Gastrocnemius medialis (tissue), 4 donors: ENCODE data around the gene THNSL1.

Experiments
- POLR2A ChIP-seq, 2 donors: fragments of 450-650 bp; IDR thresholded peaks; one replicate each; pipeline ENCODE4 v1.6.1; 2017; ENCODE audit warnings: antibody characterized with exemption in 2 of 2, mild to moderate bottlenecking in 2 of 2, moderate library complexity in 2 of 2
- TF ChIP-seq, protein P1 (sequence below), 5 experiments: fragments of 450-650 bp in 3 of 5; fragments of 200-600 bp in 2 of 5; sonication (generic) in 2 of 5; IDR thresholded peaks in 4 of 5; conservative IDR thresholded peaks in 1 of 5; 1 replicate in 4 of 5; 2 replicates in 1 of 5; pipeline ENCODE4 v1.5.1; 2016 to 2019; ENCODE audit warnings: antibody characterized with exemption in 5 of 5, mild to moderate bottlenecking in 3 of 5, moderate library complexity in 3 of 5

DNA sequence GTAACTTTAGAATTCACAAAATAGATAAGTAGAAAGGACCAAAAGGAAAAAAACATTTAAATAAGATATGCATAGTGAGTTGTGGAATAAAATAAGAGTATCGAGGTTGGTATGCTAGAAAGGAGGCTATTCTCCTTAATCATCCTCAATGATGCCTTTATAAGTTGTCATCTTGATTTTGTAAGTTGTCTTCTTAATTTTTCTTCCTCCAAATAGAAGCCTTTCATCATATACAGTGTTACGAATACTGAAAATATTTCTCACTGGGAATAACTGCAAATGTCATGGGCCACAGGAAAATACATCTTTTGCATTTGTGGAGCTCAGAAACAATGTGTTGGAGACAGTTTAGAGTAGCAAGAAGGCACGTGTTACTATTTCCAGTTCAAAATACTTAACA is 32.5 kb upstream of the THNSL1 start:
- TF ChIP-seq, protein P1, sequence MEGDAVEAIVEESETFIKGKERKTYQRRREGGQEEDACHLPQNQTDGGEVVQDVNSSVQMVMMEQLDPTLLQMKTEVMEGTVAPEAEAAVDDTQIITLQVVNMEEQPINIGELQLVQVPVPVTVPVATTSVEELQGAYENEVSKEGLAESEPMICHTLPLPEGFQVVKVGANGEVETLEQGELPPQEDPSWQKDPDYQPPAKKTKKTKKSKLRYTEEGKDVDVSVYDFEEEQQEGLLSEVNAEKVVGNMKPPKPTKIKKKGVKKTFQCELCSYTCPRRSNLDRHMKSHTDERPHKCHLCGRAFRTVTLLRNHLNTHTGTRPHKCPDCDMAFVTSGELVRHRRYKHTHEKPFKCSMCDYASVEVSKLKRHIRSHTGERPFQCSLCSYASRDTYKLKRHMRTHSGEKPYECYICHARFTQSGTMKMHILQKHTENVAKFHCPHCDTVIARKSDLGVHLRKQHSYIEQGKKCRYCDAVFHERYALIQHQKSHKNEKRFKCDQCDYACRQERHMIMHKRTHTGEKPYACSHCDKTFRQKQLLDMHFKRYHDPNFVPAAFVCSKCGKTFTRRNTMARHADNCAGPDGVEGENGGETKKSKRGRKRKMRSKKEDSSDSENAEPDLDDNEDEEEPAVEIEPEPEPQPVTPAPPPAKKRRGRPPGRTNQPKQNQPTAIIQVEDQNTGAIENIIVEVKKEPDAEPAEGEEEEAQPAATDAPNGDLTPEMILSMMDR (IDR thresholded peaks at IDR 0.05 in 4 of 5, conservative IDR thresholded peaks at IDR 0.05 in 1 of 5) = no peak
- no peak for TF ChIP-seq POLR2A (IDR thresholded peaks at IDR 0.05)
